ENCODE results near the gene BCKDHA. TPM values are rescaled to one million over a fixed set of nuclear protein-coding genes. Genes with fewer than 3 reads are reported as not detected.

Gene BCKDHA
- total and polyA plus RNA-seq, 9 of the 15 experiments (the other 6 are each of a cell fraction or from before 2014, with no cell fraction given) = 4.5 to 52.5 (median 14.1) TPM

DNA sequence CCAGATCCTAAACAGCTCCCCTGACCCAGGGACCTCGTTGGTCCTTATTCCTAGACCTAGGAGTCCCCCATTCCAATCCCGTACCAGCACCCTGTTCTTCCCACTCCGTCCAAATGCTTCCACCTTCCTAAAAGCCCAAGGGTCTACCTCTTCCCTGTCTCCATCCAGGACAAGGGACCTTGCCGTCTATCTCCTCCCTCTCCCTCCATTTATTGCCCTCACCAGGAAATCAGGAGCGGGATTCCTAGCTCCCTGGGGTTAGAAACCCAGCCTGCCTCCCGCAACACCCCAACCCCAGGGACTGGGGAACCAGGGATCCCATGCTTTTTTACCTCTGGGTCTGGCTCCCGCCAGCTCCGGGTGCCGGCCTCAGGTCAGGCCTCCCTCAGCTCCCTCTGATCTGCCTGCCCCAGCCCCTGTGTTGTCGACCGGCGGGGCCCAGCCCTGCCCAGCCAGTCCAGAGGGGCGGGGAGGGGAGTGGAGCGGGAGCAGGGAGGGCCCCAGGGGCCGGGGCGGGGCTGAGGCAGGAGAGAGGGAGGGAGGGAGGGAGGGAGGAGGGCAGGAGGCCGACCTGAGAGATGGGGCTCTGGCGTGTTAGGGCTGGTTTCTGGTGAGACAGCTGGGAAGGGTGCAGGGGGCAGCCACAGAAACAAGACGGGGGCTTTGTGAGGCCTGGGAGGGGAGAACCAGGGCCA is 29.5 kb downstream of the BCKDHA start, which contains the start of gene B3GNT8 (continued):
- TF ChIP-seq, protein P1, sequence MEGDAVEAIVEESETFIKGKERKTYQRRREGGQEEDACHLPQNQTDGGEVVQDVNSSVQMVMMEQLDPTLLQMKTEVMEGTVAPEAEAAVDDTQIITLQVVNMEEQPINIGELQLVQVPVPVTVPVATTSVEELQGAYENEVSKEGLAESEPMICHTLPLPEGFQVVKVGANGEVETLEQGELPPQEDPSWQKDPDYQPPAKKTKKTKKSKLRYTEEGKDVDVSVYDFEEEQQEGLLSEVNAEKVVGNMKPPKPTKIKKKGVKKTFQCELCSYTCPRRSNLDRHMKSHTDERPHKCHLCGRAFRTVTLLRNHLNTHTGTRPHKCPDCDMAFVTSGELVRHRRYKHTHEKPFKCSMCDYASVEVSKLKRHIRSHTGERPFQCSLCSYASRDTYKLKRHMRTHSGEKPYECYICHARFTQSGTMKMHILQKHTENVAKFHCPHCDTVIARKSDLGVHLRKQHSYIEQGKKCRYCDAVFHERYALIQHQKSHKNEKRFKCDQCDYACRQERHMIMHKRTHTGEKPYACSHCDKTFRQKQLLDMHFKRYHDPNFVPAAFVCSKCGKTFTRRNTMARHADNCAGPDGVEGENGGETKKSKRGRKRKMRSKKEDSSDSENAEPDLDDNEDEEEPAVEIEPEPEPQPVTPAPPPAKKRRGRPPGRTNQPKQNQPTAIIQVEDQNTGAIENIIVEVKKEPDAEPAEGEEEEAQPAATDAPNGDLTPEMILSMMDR (IDR thresholded peaks at IDR 0.05 in 2 of 3, conservative IDR thresholded peaks at IDR 0.05 in 1 of 3; ENCODE audit: insufficient read depth in 2 of 3, low read depth in 1 of 3, low read length in 3 of 3) = no peak
- TF ChIP-seq, protein P2, sequence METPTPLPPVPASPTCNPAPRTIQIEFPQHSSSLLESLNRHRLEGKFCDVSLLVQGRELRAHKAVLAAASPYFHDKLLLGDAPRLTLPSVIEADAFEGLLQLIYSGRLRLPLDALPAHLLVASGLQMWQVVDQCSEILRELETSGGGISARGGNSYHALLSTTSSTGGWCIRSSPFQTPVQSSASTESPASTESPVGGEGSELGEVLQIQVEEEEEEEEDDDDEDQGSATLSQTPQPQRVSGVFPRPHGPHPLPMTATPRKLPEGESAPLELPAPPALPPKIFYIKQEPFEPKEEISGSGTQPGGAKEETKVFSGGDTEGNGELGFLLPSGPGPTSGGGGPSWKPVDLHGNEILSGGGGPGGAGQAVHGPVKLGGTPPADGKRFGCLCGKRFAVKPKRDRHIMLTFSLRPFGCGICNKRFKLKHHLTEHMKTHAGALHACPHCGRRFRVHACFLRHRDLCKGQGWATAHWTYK (CRISPR knock-in tag; IDR thresholded peaks at IDR 0.05) = no peak
- TF ChIP-seq ZNF184 (CRISPR knock-in tag; IDR thresholded peaks at IDR 0.05) = no peak
- TF ChIP-seq, protein P3, sequence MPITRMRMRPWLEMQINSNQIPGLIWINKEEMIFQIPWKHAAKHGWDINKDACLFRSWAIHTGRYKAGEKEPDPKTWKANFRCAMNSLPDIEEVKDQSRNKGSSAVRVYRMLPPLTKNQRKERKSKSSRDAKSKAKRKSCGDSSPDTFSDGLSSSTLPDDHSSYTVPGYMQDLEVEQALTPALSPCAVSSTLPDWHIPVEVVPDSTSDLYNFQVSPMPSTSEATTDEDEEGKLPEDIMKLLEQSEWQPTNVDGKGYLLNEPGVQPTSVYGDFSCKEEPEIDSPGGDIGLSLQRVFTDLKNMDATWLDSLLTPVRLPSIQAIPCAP (CRISPR knock-in tag; IDR thresholded peaks at IDR 0.05; ENCODE audit: borderline replicate concordance) = no peak
- 0 out of 2 replicates have a peak, but pooled peaks have one; percentile 17 for TF ChIP-seq ZNF445 (CRISPR knock-in tag; IDR thresholded peaks at IDR 0.05; ENCODE audit: low read depth)
- TF ChIP-seq MTA1 (IDR thresholded peaks at IDR 0.05; ENCODE audit: borderline replicate concordance) = no peak
- TF ChIP-seq NFXL1 (CRISPR knock-in tag; IDR thresholded peaks at IDR 0.05) = 0 out of 2 replicates have a peak, but pooled peaks have one; percentile 35
- no peak for TF ChIP-seq PHB (CRISPR knock-in tag; IDR thresholded peaks at IDR 0.05)
- TF ChIP-seq CHD4 (IDR thresholded peaks at IDR 0.05; ENCODE audit: insufficient read depth, insufficient replicate concordance, low read depth, low read length, poor library complexity, severe bottlenecking) = no peak
- TF ChIP-seq ZNF507 (tag; conservative IDR thresholded peaks at IDR 0.05) = no peak
- no peak for TF ChIP-seq ZNF707 (CRISPR knock-in tag; conservative IDR thresholded peaks at IDR 0.05)
- TF ChIP-seq ERF (CRISPR knock-in tag; IDR thresholded peaks at IDR 0.05) = 0 out of 2 replicates have a peak, but pooled peaks have one; percentile 44
- TF ChIP-seq TCF7L2 (IDR thresholded peaks at IDR 0.05; ENCODE audit: low read depth, low read length) = no peak
- TF ChIP-seq, protein P4, sequence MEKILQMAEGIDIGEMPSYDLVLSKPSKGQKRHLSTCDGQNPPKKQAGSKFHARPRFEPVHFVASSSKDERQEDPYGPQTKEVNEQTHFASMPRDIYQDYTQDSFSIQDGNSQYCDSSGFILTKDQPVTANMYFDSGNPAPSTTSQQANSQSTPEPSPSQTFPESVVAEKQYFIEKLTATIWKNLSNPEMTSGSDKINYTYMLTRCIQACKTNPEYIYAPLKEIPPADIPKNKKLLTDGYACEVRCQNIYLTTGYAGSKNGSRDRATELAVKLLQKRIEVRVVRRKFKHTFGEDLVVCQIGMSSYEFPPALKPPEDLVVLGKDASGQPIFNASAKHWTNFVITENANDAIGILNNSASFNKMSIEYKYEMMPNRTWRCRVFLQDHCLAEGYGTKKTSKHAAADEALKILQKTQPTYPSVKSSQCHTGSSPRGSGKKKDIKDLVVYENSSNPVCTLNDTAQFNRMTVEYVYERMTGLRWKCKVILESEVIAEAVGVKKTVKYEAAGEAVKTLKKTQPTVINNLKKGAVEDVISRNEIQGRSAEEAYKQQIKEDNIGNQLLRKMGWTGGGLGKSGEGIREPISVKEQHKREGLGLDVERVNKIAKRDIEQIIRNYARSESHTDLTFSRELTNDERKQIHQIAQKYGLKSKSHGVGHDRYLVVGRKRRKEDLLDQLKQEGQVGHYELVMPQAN (IDR thresholded peaks at IDR 0.05; ENCODE audit: borderline replicate concordance) = no peak
- no peak for TF ChIP-seq ZNF695 (CRISPR knock-in tag; IDR thresholded peaks at IDR 0.05)
- TF ChIP-seq SREBF2 (CRISPR knock-in tag; IDR thresholded peaks at IDR 0.05) = no peak
- TF ChIP-seq NFIX (CRISPR knock-in tag; IDR thresholded peaks at IDR 0.05; ENCODE audit: low read depth) = no peak
- no peak for TF ChIP-seq XRCC3 (IDR thresholded peaks at IDR 0.05)
- TF ChIP-seq CCNT2 (IDR thresholded peaks at IDR 0.05; ENCODE audit: borderline replicate concordance, extremely low read depth, insufficient read length, low read depth, low read length) = no peak
- no peak for TF ChIP-seq BRCA1 (IDR thresholded peaks at IDR 0.05)
- no peak for TF ChIP-seq BRCA1 (CRISPR knock-in tag; IDR thresholded peaks at IDR 0.05)
- no peak for TF ChIP-seq FOXP1 (CRISPR knock-in tag; IDR thresholded peaks at IDR 0.05)
- no peak for TF ChIP-seq YBX1 (IDR thresholded peaks at IDR 0.05)

Data from K562 (cell line).